GM23338 (cell line): ENCODE results near the gene MCAM.

Source experiments
- CREB1 ChIP-seq: fragments of 250-450 bp; sonication (Bioruptor Pico); IDR thresholded peaks from 2 replicates; pipeline ENCODE4 v1.5.0; 2020; ENCODE audit warnings: low read depth, mild to moderate bottlenecking, moderate library complexity
- CTCF ChIP-seq, 2 experiments: fragments of 200-600 bp in 1 of 2; sonication (generic) in 1 of 2; conservative IDR thresholded peaks; 2 replicates each; pipeline versions ENCODE4 v1.5.1 to v1.6.1; 2016 to 2017; ENCODE audit warnings: antibody characterized with exemption in 2 of 2, low read depth in 2 of 2, mild to moderate bottlenecking in 2 of 2, moderate library complexity in 1 of 2
- EZH2 ChIP-seq: fragments of 200-600 bp; sonication (generic); IDR thresholded peaks from one replicate; pipeline ENCODE4 v1.8.0; 2017; ENCODE audit warnings: antibody characterized with exemption, mild to moderate bottlenecking, low read depth; ENCODE audit not compliant: unreplicated experiment
- JUNB ChIP-seq: IDR thresholded peaks from one replicate; pipeline ENCODE4 v1.6.1; 2016; ENCODE audit warnings: antibody characterized with exemption; ENCODE audit not compliant: unreplicated experiment
- POLR2AphosphoS5 ChIP-seq: IDR thresholded peaks from 2 replicates; pipeline ENCODE4 v1.6.1; 2016; ENCODE audit warnings: antibody characterized with exemption, low read depth
- ZNF114 ChIP-seq: fragments of 250-450 bp; sonication (Bioruptor Pico); IDR thresholded peaks from 2 replicates; pipeline ENCODE4 v1.5.0; 2020; ENCODE audit warnings: mild to moderate bottlenecking, moderate library complexity
- TF ChIP-seq, protein P1 (sequence below): IDR thresholded peaks from one replicate; pipeline ENCODE4 v1.6.1; 2018; ENCODE audit warnings: antibody characterized with exemption; ENCODE audit not compliant: unreplicated experiment

GRCh38 chr11:119356349-119357031 lies 39.6 kb upstream of the MCAM start:
- TF ChIP-seq CTCF (conservative IDR thresholded peaks at IDR 0.05; ENCODE audit: low read depth in 2 of 2) (peak; percentile 83 to 94), JUNB (no peak), POLR2AphosphoS5 (no peak), EZH2 (no peak), CREB1 (peak; percentile 77), ZNF114 (CRISPR knock-in tag) (no peak)
- TF ChIP-seq, protein P1, sequence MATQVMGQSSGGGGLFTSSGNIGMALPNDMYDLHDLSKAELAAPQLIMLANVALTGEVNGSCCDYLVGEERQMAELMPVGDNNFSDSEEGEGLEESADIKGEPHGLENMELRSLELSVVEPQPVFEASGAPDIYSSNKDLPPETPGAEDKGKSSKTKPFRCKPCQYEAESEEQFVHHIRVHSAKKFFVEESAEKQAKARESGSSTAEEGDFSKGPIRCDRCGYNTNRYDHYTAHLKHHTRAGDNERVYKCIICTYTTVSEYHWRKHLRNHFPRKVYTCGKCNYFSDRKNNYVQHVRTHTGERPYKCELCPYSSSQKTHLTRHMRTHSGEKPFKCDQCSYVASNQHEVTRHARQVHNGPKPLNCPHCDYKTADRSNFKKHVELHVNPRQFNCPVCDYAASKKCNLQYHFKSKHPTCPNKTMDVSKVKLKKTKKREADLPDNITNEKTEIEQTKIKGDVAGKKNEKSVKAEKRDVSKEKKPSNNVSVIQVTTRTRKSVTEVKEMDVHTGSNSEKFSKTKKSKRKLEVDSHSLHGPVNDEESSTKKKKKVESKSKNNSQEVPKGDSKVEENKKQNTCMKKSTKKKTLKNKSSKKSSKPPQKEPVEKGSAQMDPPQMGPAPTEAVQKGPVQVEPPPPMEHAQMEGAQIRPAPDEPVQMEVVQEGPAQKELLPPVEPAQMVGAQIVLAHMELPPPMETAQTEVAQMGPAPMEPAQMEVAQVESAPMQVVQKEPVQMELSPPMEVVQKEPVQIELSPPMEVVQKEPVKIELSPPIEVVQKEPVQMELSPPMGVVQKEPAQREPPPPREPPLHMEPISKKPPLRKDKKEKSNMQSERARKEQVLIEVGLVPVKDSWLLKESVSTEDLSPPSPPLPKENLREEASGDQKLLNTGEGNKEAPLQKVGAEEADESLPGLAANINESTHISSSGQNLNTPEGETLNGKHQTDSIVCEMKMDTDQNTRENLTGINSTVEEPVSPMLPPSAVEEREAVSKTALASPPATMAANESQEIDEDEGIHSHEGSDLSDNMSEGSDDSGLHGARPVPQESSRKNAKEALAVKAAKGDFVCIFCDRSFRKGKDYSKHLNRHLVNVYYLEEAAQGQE, result no peak
